A673 (cell line): ENCODE results near the gene NAXE.

Experiments used
- EZH2 ChIP-seq: fragments of 200-600 bp; sonication (generic); IDR thresholded peaks from 2 replicates; pipeline ENCODE4 v1.6.1; 2017; ENCODE audit warnings: borderline replicate concordance, low read depth, mild to moderate bottlenecking, mixed read lengths, antibody characterized with exemption, low read length; ENCODE audit not compliant: poor library complexity, severe bottlenecking
- TF ChIP-seq, protein P1 (sequence below): fragments of 300-800, 200-600 bp; sonication (generic); conservative IDR thresholded peaks from 2 replicates; pipeline ENCODE4 v1.5.1; 2017; ENCODE audit warnings: low read depth, mild to moderate bottlenecking, antibody characterized with exemption, low read length, moderate library complexity, mixed read lengths

GRCh38 chr1:156593661-156593989 is 2.0 kb downstream of the NAXE start:
- TF ChIP-seq, protein P1, sequence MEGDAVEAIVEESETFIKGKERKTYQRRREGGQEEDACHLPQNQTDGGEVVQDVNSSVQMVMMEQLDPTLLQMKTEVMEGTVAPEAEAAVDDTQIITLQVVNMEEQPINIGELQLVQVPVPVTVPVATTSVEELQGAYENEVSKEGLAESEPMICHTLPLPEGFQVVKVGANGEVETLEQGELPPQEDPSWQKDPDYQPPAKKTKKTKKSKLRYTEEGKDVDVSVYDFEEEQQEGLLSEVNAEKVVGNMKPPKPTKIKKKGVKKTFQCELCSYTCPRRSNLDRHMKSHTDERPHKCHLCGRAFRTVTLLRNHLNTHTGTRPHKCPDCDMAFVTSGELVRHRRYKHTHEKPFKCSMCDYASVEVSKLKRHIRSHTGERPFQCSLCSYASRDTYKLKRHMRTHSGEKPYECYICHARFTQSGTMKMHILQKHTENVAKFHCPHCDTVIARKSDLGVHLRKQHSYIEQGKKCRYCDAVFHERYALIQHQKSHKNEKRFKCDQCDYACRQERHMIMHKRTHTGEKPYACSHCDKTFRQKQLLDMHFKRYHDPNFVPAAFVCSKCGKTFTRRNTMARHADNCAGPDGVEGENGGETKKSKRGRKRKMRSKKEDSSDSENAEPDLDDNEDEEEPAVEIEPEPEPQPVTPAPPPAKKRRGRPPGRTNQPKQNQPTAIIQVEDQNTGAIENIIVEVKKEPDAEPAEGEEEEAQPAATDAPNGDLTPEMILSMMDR: no peak
- TF ChIP-seq EZH2: no peak
